OCI-LY1 (cell line): Measurements from ENCODE around the gene PAX3.

Source experiments
- H2AFZ ChIP-seq: fragments of 200-600 bp; sonication (generic), shearing (Covaris generic); 2 replicates; pipeline ENCODE4 v1.6.0; 2014; ENCODE audit warnings: antibody characterized with exemption, mild to moderate bottlenecking, low read length
- H3F3A ChIP-seq: fragments of 200-600 bp; sonication (generic), shearing (Covaris generic); 2 replicates; pipeline ENCODE4 v1.6.0; 2014; ENCODE audit warnings: mild to moderate bottlenecking, antibody characterized with exemption, low read length, moderate library complexity; ENCODE audit not compliant: insufficient read depth
- H3K27ac ChIP-seq: fragments of 200-600 bp; sonication (generic); 2 replicates; pipeline ENCODE4 v1.5.1; 2014; ENCODE audit warnings: low read length, mixed run types, mild to moderate bottlenecking, low read depth; ENCODE audit not compliant: poor library complexity, severe bottlenecking
- H3K27me3 ChIP-seq: fragments of 200-600 bp; sonication (generic); 2 replicates; pipeline ENCODE4 v1.6.0; 2014; ENCODE audit warnings: antibody characterized with exemption, mild to moderate bottlenecking, low read length, moderate library complexity; ENCODE audit not compliant: insufficient read depth
- H3K36me3 ChIP-seq: fragments of 200-600 bp; sonication (generic); 2 replicates; pipeline ENCODE4 v1.6.1; 2014; ENCODE audit warnings: mild to moderate bottlenecking, antibody characterized with exemption, low read length, moderate library complexity, mixed read lengths; ENCODE audit not compliant: insufficient read depth
- H3K4me1 ChIP-seq: fragments of 200-600 bp; sonication (generic); 2 replicates; pipeline ENCODE4 v1.5.1; 2014; ENCODE audit warnings: mild to moderate bottlenecking, low read length, moderate library complexity; ENCODE audit not compliant: insufficient read depth, severe bottlenecking
- H3K4me2 ChIP-seq: fragments of 200-600 bp; sonication (generic), shearing (Covaris generic); 2 replicates; pipeline ENCODE4 v1.6.1; 2014; ENCODE audit warnings: low read length
- H3K4me3 ChIP-seq: fragments of 200-600 bp; sonication (generic); 2 replicates; pipeline ENCODE4 v1.5.1; 2014; ENCODE audit warnings: low read length, low read depth, mild to moderate bottlenecking, mixed read lengths; ENCODE audit not compliant: poor library complexity, severe bottlenecking
- H3K79me2 ChIP-seq: fragments of 200-600 bp; shearing (Covaris generic); 2 replicates; pipeline ENCODE4 v1.6.1; 2016; ENCODE audit warnings: mixed run types, low read length, mixed read lengths; ENCODE audit not compliant: insufficient read depth
- H3K9ac ChIP-seq: fragments of 200-600 bp; sonication (generic), shearing (Covaris generic); 2 replicates; pipeline ENCODE4 v1.6.1; 2014; ENCODE audit warnings: mild to moderate bottlenecking, low read length, mixed read lengths
- H3K9me2 ChIP-seq: fragments of 200-600 bp; sonication (generic), shearing (Covaris generic); 2 replicates; pipeline ENCODE4 v1.6.1; 2014; ENCODE audit warnings: low read depth, mild to moderate bottlenecking, low read length, mixed read lengths
- H3K9me3 ChIP-seq: fragments of 200-600 bp; shearing (Covaris generic); 2 replicates; pipeline ENCODE4 v1.6.1; 2014; ENCODE audit warnings: low read length, mixed read lengths
- H4K20me1 ChIP-seq: fragments of 200-600 bp; sonication (generic), shearing (Covaris generic); 2 replicates; pipeline ENCODE4 v1.6.0; 2016; ENCODE audit warnings: mild to moderate bottlenecking, low read length; ENCODE audit not compliant: insufficient read depth
- CTCF ChIP-seq: fragments of 200-600 bp; sonication (generic), shearing (Covaris generic); IDR thresholded peaks from 2 replicates; pipeline ENCODE4 v1.5.1; 2017; ENCODE audit warnings: mild to moderate bottlenecking, antibody characterized with exemption, low read length, moderate library complexity, mixed read lengths
- EZH2 ChIP-seq: fragments of 200-600 bp; sonication (generic), shearing (Covaris generic); IDR thresholded peaks from 2 replicates; pipeline ENCODE4 v1.8.0; 2017; ENCODE audit warnings: borderline replicate concordance, mixed run types, mild to moderate bottlenecking, antibody characterized with exemption, low read length, moderate library complexity, mixed read lengths

Gene PAX3

GRCh38 chr2:222272446-222273015 lies 26.3 kb downstream of the PAX3 start:
- Histone ChIP-seq H3K4me1 (no peaks in the 10 kb centered on the region), H3K4me2 (no peak overlapping the region), H4K20me1 (no peaks in the 10 kb centered on the region), H3K27ac (no peak overlapping the region), H3K9ac (no peak overlapping the region), H3K9me3 (no peaks in the 10 kb centered on the region), H2AFZ (no peak overlapping the region), H3K4me3 (no peak overlapping the region), H3K79me2 (no peaks in the 10 kb centered on the region), H3F3A (no peaks in the 10 kb centered on the region), H3K36me3 (no peaks in the 10 kb centered on the region), H3K27me3 (no peaks in the 10 kb centered on the region), H3K9me2 (no peaks in the 10 kb centered on the region)
- TF ChIP-seq EZH2 (no peak), CTCF (no peak)

GRCh38 chr2:222271854-222272253 lies 26.9 kb downstream of the PAX3 start:
- Histone ChIP-seq H4K20me1 (no peaks in the 10 kb centered on the region), H3K4me2 (no peak overlapping the region), H3K9me2 (no peaks in the 10 kb centered on the region), H3K27ac (no peak overlapping the region), H3K4me1 (no peaks in the 10 kb centered on the region), H3K4me3 (no peak overlapping the region), H3K9ac (no peak overlapping the region), H3K79me2 (no peaks in the 10 kb centered on the region), H3K36me3 (no peaks in the 10 kb centered on the region), H3F3A (no peaks in the 10 kb centered on the region), H3K27me3 (no peaks in the 10 kb centered on the region), H3K9me3 (no peaks in the 10 kb centered on the region), H2AFZ (no peak overlapping the region)
- TF ChIP-seq CTCF: no peak
- TF ChIP-seq EZH2: no peak

GRCh38 chr2:222270396-222270795 lies 28.4 kb downstream of the PAX3 start:
- Histone ChIP-seq H3K36me3 (no peaks in the 10 kb centered on the region), H4K20me1 (no peaks in the 10 kb centered on the region), H3K27me3 (no peaks in the 10 kb centered on the region), H3K27ac (no peak overlapping the region), H3K4me2 (no peak overlapping the region), H3K9ac (no peak overlapping the region), H2AFZ (no peak overlapping the region), H3K4me1 (no peaks in the 10 kb centered on the region), H3K4me3 (no peak overlapping the region), H3K9me3 (no peaks in the 10 kb centered on the region), H3K79me2 (no peaks in the 10 kb centered on the region), H3F3A (no peaks in the 10 kb centered on the region), H3K9me2 (no peaks in the 10 kb centered on the region)
- TF ChIP-seq CTCF (no peak), EZH2 (no peak)
